H1 (cell line): ENCODE data around the gene TPBGL. TPM values are rescaled to one million over a fixed set of nuclear protein-coding genes. Genes with fewer than 3 reads are reported as not detected.

Experiments
- CTCF ChIA-PET: fragments of 300-600 bp; sonication (Branson Sonifier 250); formaldehyde crosslinking; loops from one replicate; lab custom pipeline; 2021; ENCODE audit not compliant: partially characterized antibody; lab: Charles Lee
- POLR2A ChIA-PET: fragments of 300-600 bp; sonication (Branson Sonifier 250); formaldehyde crosslinking; loops from one replicate; lab custom pipeline; 2021; ENCODE audit warnings: inconsistent platforms; ENCODE audit not compliant: partially characterized antibody; lab: Charles Lee
- DNase-seq, 2 experiments: peaks; one replicate each; pipeline versions ENCODE4 v3.0.0 to v3.0.0-alpha.2; 2010 to 2022; ENCODE audit warnings: low spot score in 2 of 2, low read depth in 1 of 2, mixed read lengths in 1 of 2
- FAIRE-seq: peaks from 2 replicates; lab custom pipeline; 2011; peaks lifted over from hg19 to GRCh38; lab: Jason Lieb, UNC
- H2AFZ ChIP-seq: 2 replicates; pipeline ENCODE4 v1.8.1; 2012; ENCODE audit warnings: low read length, inconsistent platforms
- H2AK5ac ChIP-seq: 2 replicates; pipeline ENCODE4 v1.6.1; 2013; ENCODE audit warnings: low read depth, low read length
- H2BK120ac ChIP-seq: replicated peaks from 2 replicates; pipeline ENCODE3; 2013; ENCODE audit warnings: low read depth, low read length, inconsistent platforms
- H2BK12ac ChIP-seq: 2 replicates; pipeline ENCODE4 v1.6.1; 2013; ENCODE audit warnings: low read depth, low read length
- H2BK15ac ChIP-seq: 2 replicates; pipeline ENCODE4 v1.6.1; 2013; ENCODE audit warnings: low read length
- H2BK20ac ChIP-seq: 2 replicates; pipeline ENCODE4 v1.6.1; 2013; ENCODE audit warnings: low read length
- H2BK5ac ChIP-seq: 2 replicates; pipeline ENCODE4 v1.6.1; 2013; ENCODE audit warnings: low read depth, low read length
- H3K14ac ChIP-seq: 2 replicates; pipeline ENCODE4 v1.6.1; 2013; ENCODE audit warnings: inconsistent platforms; ENCODE audit not compliant: insufficient read length
- H3K18ac ChIP-seq: 2 replicates; pipeline ENCODE4 v1.6.1; 2013; ENCODE audit warnings: low read length; ENCODE audit errors: extremely low read depth
- H3K23ac ChIP-seq: 2 replicates; pipeline ENCODE4 v1.6.1; 2013; ENCODE audit warnings: inconsistent platforms; ENCODE audit not compliant: insufficient read length
- H3K23me2 ChIP-seq: 2 replicates; pipeline ENCODE4 v1.6.1; 2013; ENCODE audit warnings: low read depth, low read length
- H3K27ac ChIP-seq: 2 replicates; pipeline ENCODE4 v1.6.1; 2011; ENCODE audit warnings: low read depth, low read length, inconsistent platforms
- H3K27me3 ChIP-seq, 4 experiments: replicated peaks in 1 of 4; 1 replicate in 1 of 4; 2 replicates in 3 of 4; pipeline versions ENCODE4 v1.6.1 to v1.8.1; 2011 to 2013; ENCODE audit warnings: low read length in 3 of 4, mild to moderate bottlenecking in 3 of 4, inconsistent platforms in 2 of 4, mixed read lengths in 2 of 4, moderate library complexity in 1 of 4; ENCODE audit not compliant: control insufficient read depth in 3 of 4, insufficient read depth in 3 of 4; ENCODE audit errors: extremely low read depth in 1 of 4
- H3K36me3 ChIP-seq, 4 experiments: 2 replicates each; pipeline versions ENCODE4 v1.6.1 to v1.8.1; 2011 to 2013; ENCODE audit warnings: mild to moderate bottlenecking in 4 of 4, low read length in 3 of 4, moderate library complexity in 2 of 4, control low read depth in 1 of 4, inconsistent platforms in 1 of 4; ENCODE audit not compliant: insufficient read depth in 4 of 4, control insufficient read depth in 2 of 4
- H3K4ac ChIP-seq: replicated peaks from 2 replicates; pipeline ENCODE3; 2013; ENCODE audit warnings: low read length, low read depth, mixed read lengths, inconsistent platforms; ENCODE audit not compliant: insufficient read length
- H3K4me1 ChIP-seq, 4 experiments: replicated peaks in 1 of 4; 1 replicate in 1 of 4; 2 replicates in 3 of 4; pipeline versions ENCODE4 v1.6.1 to v1.8.1; 2011 to 2013; ENCODE audit warnings: low read length in 3 of 4, inconsistent platforms in 2 of 4, mixed read lengths in 1 of 4; ENCODE audit not compliant: insufficient read depth in 4 of 4, control insufficient read depth in 3 of 4
- H3K4me2 ChIP-seq, 2 experiments: 2 replicates each; pipeline versions ENCODE4 v1.6.1 to v1.8.1; 2011 to 2013; ENCODE audit warnings: low read depth in 2 of 2, low read length in 2 of 2, control low read depth in 1 of 2, inconsistent platforms in 1 of 2, mild to moderate bottlenecking in 1 of 2; ENCODE audit not compliant: insufficient read depth in 1 of 2
- H3K4me3 ChIP-seq, 4 experiments: fragments of 200-600, 300-600 bp in 1 of 4; sonication (generic), shearing (Covaris generic), sonication (Bioruptor Twin) in 1 of 4; 2 replicates each; pipeline versions ENCODE4 v1.5.1 to v1.8.1; 2011 to 2016; ENCODE audit warnings: low read length in 4 of 4, low read depth in 3 of 4, control low read depth in 2 of 4, inconsistent platforms in 2 of 4, mild to moderate bottlenecking in 2 of 4, mixed read lengths in 1 of 4, moderate library complexity in 1 of 4; ENCODE audit not compliant: insufficient read depth in 2 of 4; ENCODE audit errors: extremely low read depth in 1 of 4
- H3K56ac ChIP-seq: replicated peaks from 2 replicates; pipeline ENCODE3; 2013; ENCODE audit warnings: low read depth, mild to moderate bottlenecking, mixed read lengths, low read length, inconsistent platforms; ENCODE audit not compliant: insufficient read length
- H3K79me1 ChIP-seq: 2 replicates; pipeline ENCODE4 v1.6.1; 2013; ENCODE audit warnings: low read depth, low read length, control low read depth
- H3K79me2 ChIP-seq, 2 experiments: 2 replicates each; pipeline versions ENCODE4 v1.6.1 to v1.8.1; 2012 to 2013; ENCODE audit warnings: low read length in 2 of 2, mild to moderate bottlenecking in 2 of 2, inconsistent platforms in 1 of 2; ENCODE audit not compliant: insufficient read depth in 2 of 2, control insufficient read depth in 1 of 2
- H3K9ac ChIP-seq, 4 experiments: replicated peaks in 1 of 4; 1 replicate in 1 of 4; 2 replicates in 3 of 4; pipeline versions ENCODE4 v1.6.1 to v1.8.1; 2011 to 2013; ENCODE audit warnings: low read depth in 3 of 4, low read length in 3 of 4, control low read depth in 2 of 4, mild to moderate bottlenecking in 2 of 4, moderate library complexity in 2 of 4, inconsistent platforms in 1 of 4; ENCODE audit errors: extremely low read depth in 1 of 4
- H3K9me3 ChIP-seq, 2 experiments: 2 replicates each; pipeline versions ENCODE4 v1.6.1 to v1.8.1; 2012 to 2013; ENCODE audit warnings: mild to moderate bottlenecking in 2 of 2, moderate library complexity in 2 of 2, control low read depth in 1 of 2, inconsistent platforms in 1 of 2, low read depth in 1 of 2, low read length in 1 of 2, mixed read lengths in 1 of 2; ENCODE audit not compliant: insufficient read depth in 2 of 2
- H4K20me1 ChIP-seq, 2 experiments: replicated peaks in 1 of 2; 2 replicates each; pipeline versions ENCODE3 to v1.8.1; 2011 to 2013; ENCODE audit warnings: inconsistent platforms in 2 of 2, low read length in 2 of 2, mild to moderate bottlenecking in 1 of 2; ENCODE audit not compliant: insufficient read depth in 2 of 2, control insufficient read depth in 1 of 2
- H4K5ac ChIP-seq: 2 replicates; pipeline ENCODE4 v1.6.1; 2013; ENCODE audit warnings: low read length, low read depth, mixed read lengths, inconsistent platforms; ENCODE audit not compliant: insufficient read length
- H4K8ac ChIP-seq: 2 replicates; pipeline ENCODE4 v1.8.0; 2013; ENCODE audit warnings: mild to moderate bottlenecking, moderate library complexity, low read length, inconsistent platforms; ENCODE audit not compliant: insufficient read depth; ENCODE audit errors: extremely low read depth
- H4K91ac ChIP-seq: replicated peaks from 2 replicates; pipeline ENCODE3; 2013; ENCODE audit warnings: low read length, mixed read lengths, inconsistent platforms; ENCODE audit not compliant: insufficient read length
- CREB1 ChIP-seq: IDR thresholded peaks from 2 replicates; pipeline ENCODE4 v1.6.1; 2012; ENCODE audit warnings: inconsistent platforms
- EP300 ChIP-seq, 2 experiments: IDR thresholded peaks; 1 replicate in 1 of 2; 2 replicates in 1 of 2; pipeline ENCODE4 v1.6.1; 2011 to 2012; ENCODE audit warnings: low read depth in 2 of 2, low read length in 2 of 2, mild to moderate bottlenecking in 2 of 2, borderline replicate concordance in 1 of 2, inconsistent platforms in 1 of 2, moderate library complexity in 1 of 2
- NRF1 ChIP-seq: IDR thresholded peaks from 2 replicates; pipeline ENCODE4 v1.6.1; 2011; ENCODE audit warnings: mild to moderate bottlenecking, low read depth, low read length, improper control_type of control experiment
- SIX5 ChIP-seq: IDR thresholded peaks from 2 replicates; pipeline ENCODE4 v1.6.1; 2011; ENCODE audit warnings: mild to moderate bottlenecking, low read depth, low read length
- SP1 ChIP-seq: IDR thresholded peaks from 2 replicates; pipeline ENCODE4 v1.6.1; 2011; ENCODE audit warnings: low read depth, low read length
- WGBS, 2 experiments: shearing (Covaris generic) in 1 of 2; methylation state at CpG; one replicate each; pipeline versions ENCODE4 v1.1.6 to v1.1.7; 2013 to 2015; ENCODE audit warnings: low lambda C conversion rate in 2 of 2, mixed read lengths in 2 of 2, inconsistent platforms in 1 of 2, low coverage in 1 of 2, missing lambda C conversion rate in 1 of 2; ENCODE audit not compliant: insufficient replicate concordance in 2 of 2, insufficient coverage in 1 of 2, insufficient read length in 1 of 2; ENCODE audit errors: extremely low coverage in 1 of 2, missing lambda C conversion rate in 1 of 2; 5-methylcytosine and 5-hydroxymethylcytosine counted together
- polyA plus RNA-seq, 7 experiments: library from polyadenylated mRNA; depleted of rRNA in 3 of 7; stranded (reverse) in 5 of 7; unstranded in 2 of 7; fragments of >200 nt in 5 of 7; fragments of 200-250 nt in 2 of 7; gene quantifications; 1 replicate in 5 of 7; 2 replicates in 1 of 7; 4 replicates in 1 of 7; pipeline versions ENCODE4 v1.2.1 to v1.2.3, GENCODE V29; 2011 to 2013; ENCODE audit warnings: missing spikeins in 2 of 7, mixed read lengths in 2 of 7
- total RNA-seq: library from RNA; stranded (reverse); fragmentation: NEBNext Ultra II Directional; extraction: Animal tissue kit (Norgen Biotek cat#: 25700); gene quantifications from 2 replicates; pipeline ENCODE4 v1.2.1, GENCODE V29; 2021

TPBGL gene
- total and polyA plus RNA-seq, 2 of the 8 experiments (the other 6 are each of a cell fraction or from before 2014, with no cell fraction given), result 0.26 to 0.37 TPM

GRCh38 chr11:75191330-75191717 is 49.2 kb upstream of the TPBGL start:
- H3K4me1 ChIP-seq, result peaks cover 0 to 6% (median 2%) of the 10 kb centered on the region in 4 experiments; a peak in 2 of 7 replicates
- H3K18ac ChIP-seq, result no peak overlapping the region
- 0 out of 2 replicates have a peak overlapping the region, but pooled peaks have one; percentile 37 for H3K27ac ChIP-seq
- no peak overlapping the region for H2AFZ ChIP-seq
- H2BK5ac ChIP-seq, result no peak overlapping the region
- no peak overlapping the region for H3K4me2 ChIP-seq
- no peak overlapping the region for H3K9ac ChIP-seq
- H4K20me1 ChIP-seq, result no peaks in the 10 kb centered on the region
- H3K27me3 ChIP-seq, result no peaks in the 10 kb centered on the region; a peak in 1 of 7 replicates
- DNase-seq (no peak), FAIRE-seq (no peak)
- ChIA-PET POLR2A (interaction anchor here (2.4 kb wide), 1 partner anchor 10 kb away, joined by 8 read pairs; no protein-coding TSS in a partner anchor), CTCF (interaction anchor here (0.8 to 5.1 kb wide), 8 partner anchors 14 to 58 kb away, joined by 3 to 44 read pairs (median 4); partner anchors contain the start of gene TPBGL)
- H3K4ac ChIP-seq, result no peak overlapping the region
- no peaks in the 10 kb centered on the region for H3K79me2 ChIP-seq
- H2BK15ac ChIP-seq, result no peak overlapping the region
- no peak overlapping the region for H2AK5ac ChIP-seq
- no peaks in the 10 kb centered on the region for H3K9me3 ChIP-seq
- peak overlapping the region; percentile 90; the same call in 1 of the 2 replicates for H2BK12ac ChIP-seq
- no peak overlapping the region for H2BK120ac ChIP-seq
- no peak overlapping the region for H4K5ac ChIP-seq
- no peaks in the 10 kb centered on the region for H3K23me2 ChIP-seq
- no peak overlapping the region for H3K23ac ChIP-seq
- no peaks in the 10 kb centered on the region for H3K36me3 ChIP-seq
- H3K56ac ChIP-seq, result no peak overlapping the region
- TF ChIP-seq SP1 (no peak; the same call in 1 of the 2 replicates), NRF1 (no peak), SIX5 (no peak), CREB1 (no peak), EP300 (IDR thresholded peaks at IDR 0.05; ENCODE audit: borderline replicate concordance in 1 of 2, low read depth in 2 of 2, low read length in 2 of 2) (peak in 1 of 2 experiments; percentile 72; a peak in 1 of 3 replicates)
- no peaks in the 10 kb centered on the region for H3K79me1 ChIP-seq
- 73% methylated on average over 3 of the region's 3 CpGs; no CpG with 5 or more reads in 1 of the 2 experiments for WGBS, 2 experiments
- H4K91ac ChIP-seq, result peak overlapping the region; percentile 1
- no peak overlapping the region for H3K4me3 ChIP-seq
- no peak overlapping the region for H3K14ac ChIP-seq
- 0 out of 2 replicates have a peak overlapping the region, but pooled peaks have one; percentile 48 for H2BK20ac ChIP-seq
- H4K8ac ChIP-seq, result no peak overlapping the region
